GM23338 (cell line): Measurements from ENCODE around the gene ATOH8. TPM values are rescaled to one million over a fixed set of nuclear protein-coding genes. Genes with fewer than 3 reads are reported as not detected.

ENCODE experiments used
- ATAC-seq: fragments of 200-7000 bp; cut with Tn5 transposase; 3 replicates; pipeline ENCODE4 v1.9.1; 2020
- DNase-seq: peaks from one replicate; pipeline ENCODE4 v3.0.0-alpha.2; 2015; ENCODE audit warnings: low spot score
- H2AFZ ChIP-seq: fragments of 200-600 bp; sonication (generic); 2 replicates; pipeline ENCODE4 v1.8.0; 2016; ENCODE audit warnings: antibody characterized with exemption, mild to moderate bottlenecking, moderate library complexity
- H3F3A ChIP-seq: fragments of 200-600 bp; sonication (generic); replicated peaks from 2 replicates; pipeline ENCODE4 v1.8.0; 2017; ENCODE audit warnings: antibody characterized with exemption, mixed run types, low read depth
- H3K27ac ChIP-seq: fragments of 200-600 bp; sonication (generic); 2 replicates; pipeline ENCODE4 v1.6.1; 2016; ENCODE audit warnings: low read depth
- H3K27me3 ChIP-seq: fragments of 200-600 bp; sonication (generic); 2 replicates; pipeline ENCODE4 v1.8.0; 2016; ENCODE audit warnings: mild to moderate bottlenecking, mixed run types, moderate library complexity; ENCODE audit not compliant: insufficient read depth
- H3K36me3 ChIP-seq: fragments of 200-600 bp; sonication (generic); 2 replicates; pipeline ENCODE4 v1.8.0; 2016; ENCODE audit warnings: mild to moderate bottlenecking; ENCODE audit not compliant: insufficient read depth
- H3K4me1 ChIP-seq: fragments of 200-600 bp; sonication (generic); 2 replicates; pipeline ENCODE4 v1.8.0; 2016; ENCODE audit warnings: mild to moderate bottlenecking, moderate library complexity; ENCODE audit not compliant: insufficient read depth
- H3K4me2 ChIP-seq: fragments of 200-600 bp; sonication (generic); 2 replicates; pipeline ENCODE4 v1.7.1; 2017; ENCODE audit warnings: mixed run types
- H3K4me3 ChIP-seq: fragments of 200-600 bp; sonication (generic); 2 replicates; pipeline ENCODE4 v1.6.1; 2016; ENCODE audit warnings: mixed run types
- H3K79me2 ChIP-seq: fragments of 200-600 bp; sonication (generic); replicated peaks from 2 replicates; pipeline ENCODE4 v1.8.0; 2017; ENCODE audit warnings: mild to moderate bottlenecking; ENCODE audit not compliant: insufficient read depth
- H3K9me2 ChIP-seq: fragments of 200-600 bp; sonication (generic); 2 replicates; pipeline ENCODE4 v1.8.0; 2017; ENCODE audit not compliant: insufficient read depth
- H4K20me1 ChIP-seq: fragments of 200-600 bp; sonication (generic); replicated peaks from 2 replicates; pipeline ENCODE4 v1.8.0; 2017; ENCODE audit warnings: mild to moderate bottlenecking; ENCODE audit not compliant: insufficient read depth
- H3K27ac Mint-ChIP-seq: 2 replicates; pipeline ENCODE4 v1.8.0; 2020; ENCODE audit warnings: inconsistent platforms, mild to moderate bottlenecking, moderate library complexity, mixed read lengths
- H3K27me3 Mint-ChIP-seq: 3 replicates; pipeline ENCODE4 v1.8.0; 2022; ENCODE audit warnings: low read depth, mild to moderate bottlenecking, moderate library complexity, mixed read lengths, inconsistent platforms; ENCODE audit not compliant: insufficient read depth, poor library complexity
- H3K36me3 Mint-ChIP-seq: 3 replicates; pipeline ENCODE4 v1.8.0; 2021; ENCODE audit warnings: low read depth, mild to moderate bottlenecking, inconsistent platforms, moderate library complexity, mixed read lengths
- H3K4me1 Mint-ChIP-seq: 3 replicates; pipeline ENCODE4 v1.8.0; 2020; ENCODE audit warnings: mild to moderate bottlenecking, inconsistent platforms, mixed read lengths
- H3K4me3 Mint-ChIP-seq: 3 replicates; pipeline ENCODE4 v1.8.0; 2021; ENCODE audit warnings: moderate library complexity, mild to moderate bottlenecking, inconsistent platforms, mixed read lengths
- H3K9me3 Mint-ChIP-seq: 3 replicates; pipeline ENCODE4 v1.8.0; 2020; ENCODE audit warnings: moderate library complexity, mild to moderate bottlenecking, inconsistent platforms, mixed read lengths
- CREB1 ChIP-seq: fragments of 250-450 bp; sonication (Bioruptor Pico); IDR thresholded peaks from 2 replicates; pipeline ENCODE4 v1.5.0; 2020; ENCODE audit warnings: low read depth, mild to moderate bottlenecking, moderate library complexity
- EZH2 ChIP-seq: fragments of 200-600 bp; sonication (generic); IDR thresholded peaks from one replicate; pipeline ENCODE4 v1.8.0; 2017; ENCODE audit warnings: antibody characterized with exemption, mild to moderate bottlenecking, low read depth; ENCODE audit not compliant: unreplicated experiment
- EZH2phosphoT487 ChIP-seq: fragments of 200-600 bp; sonication (generic); IDR thresholded peaks from one replicate; pipeline ENCODE4 v1.8.1; 2018; ENCODE audit warnings: antibody characterized with exemption; ENCODE audit not compliant: unreplicated experiment
- JUNB ChIP-seq: IDR thresholded peaks from one replicate; pipeline ENCODE4 v1.6.1; 2016; ENCODE audit warnings: antibody characterized with exemption; ENCODE audit not compliant: unreplicated experiment
- NANOG ChIP-seq: IDR thresholded peaks from 2 replicates; pipeline ENCODE4 v1.6.1; 2016; ENCODE audit warnings: antibody characterized with exemption, borderline replicate concordance
- POLR2AphosphoS5 ChIP-seq: IDR thresholded peaks from 2 replicates; pipeline ENCODE4 v1.6.1; 2016; ENCODE audit warnings: antibody characterized with exemption, low read depth
- STAT1 ChIP-seq: IDR thresholded peaks from one replicate; pipeline ENCODE4 v1.6.1; 2016; ENCODE audit warnings: antibody characterized with exemption; ENCODE audit not compliant: unreplicated experiment
- ZNF114 ChIP-seq: fragments of 250-450 bp; sonication (Bioruptor Pico); IDR thresholded peaks from 2 replicates; pipeline ENCODE4 v1.5.0; 2020; ENCODE audit warnings: mild to moderate bottlenecking, moderate library complexity
- ZNF331 ChIP-seq: fragments of 250-450 bp; sonication (Bioruptor Pico); IDR thresholded peaks from 2 replicates; pipeline ENCODE4 v1.5.0; 2020; ENCODE audit warnings: low read depth, mild to moderate bottlenecking, moderate library complexity
- polyA plus RNA-seq: library from polyadenylated mRNA; unstranded; fragments of >200 nt; fragmentation: Nextera tagmentation; extraction: Ambion mirVana; gene quantifications from 2 replicates; pipeline ENCODE4 v1.2.1, GENCODE V29; 2016
- total RNA-seq: library from RNA; depleted of rRNA; stranded (reverse); fragments of >200 nt; shearing (Covaris generic); gene quantifications from 2 replicates; pipeline ENCODE4 v1.2.3, GENCODE V29; 2014
- TF ChIP-seq, protein P1 (sequence below), 2 experiments: fragments of 200-600 bp in 1 of 2; sonication (generic) in 1 of 2; conservative IDR thresholded peaks; 2 replicates each; pipeline versions ENCODE4 v1.5.1 to v1.6.1; 2016 to 2017; ENCODE audit warnings: antibody characterized with exemption in 2 of 2, low read depth in 2 of 2, mild to moderate bottlenecking in 2 of 2, moderate library complexity in 1 of 2
- TF ChIP-seq, protein P2 (sequence below): fragments of 250-450 bp; sonication (Bioruptor Pico); IDR thresholded peaks from 2 replicates; pipeline ENCODE4 v1.5.0; 2020; ENCODE audit warnings: mild to moderate bottlenecking, moderate library complexity
- TF ChIP-seq, protein P3 (sequence below): IDR thresholded peaks from 2 replicates; pipeline ENCODE4 v1.6.1; 2016; ENCODE audit warnings: antibody characterized with exemption

ATOH8 gene
- total and polyA plus RNA-seq, 2 experiments from 2014 or later: 0.11 to 0.97 TPM

DNA sequence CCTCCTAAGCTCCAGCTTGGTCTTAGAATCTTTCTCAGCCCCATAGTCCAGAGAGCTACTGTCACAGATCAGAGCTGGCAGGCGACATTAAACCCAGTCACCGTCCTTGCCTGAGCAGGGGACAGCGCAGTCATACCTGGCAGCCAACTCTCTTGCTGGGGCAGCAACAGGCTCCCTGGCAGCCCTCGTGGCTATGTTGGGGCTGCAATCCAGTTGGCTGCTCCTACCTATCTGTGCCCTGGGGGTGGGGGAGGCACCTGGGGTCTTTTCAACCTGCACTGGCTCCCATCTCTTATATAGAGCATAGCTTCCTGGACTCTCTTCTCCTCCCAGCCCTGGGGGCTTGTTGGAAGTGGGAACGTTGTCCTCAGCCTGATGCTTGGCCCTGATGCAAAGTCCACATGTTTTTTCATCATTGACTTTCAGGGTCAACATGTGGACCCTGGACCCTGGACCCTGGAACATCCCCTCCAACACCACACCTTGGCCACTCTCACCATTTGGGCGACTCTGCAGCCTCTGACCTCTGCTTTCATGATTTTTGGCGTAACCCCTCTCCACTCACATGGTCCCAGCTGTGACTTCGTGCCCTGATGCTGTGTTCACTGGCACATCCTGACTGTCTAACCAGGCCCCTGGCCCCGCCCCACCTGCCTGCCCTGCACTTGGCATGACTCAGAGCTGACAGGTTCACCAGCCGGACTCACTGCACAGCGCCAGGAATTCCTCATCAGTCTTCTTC, 45.6 kb downstream of the ATOH8 start:
- no peaks in the 10 kb centered on the region for H3K9me3 Mint-ChIP-seq
- Histone ChIP-seq H3K4me1 (no peaks in the 10 kb centered on the region), H3K4me2 (no peak overlapping the region), H3F3A (no peaks in the 10 kb centered on the region), H2AFZ (no peak overlapping the region), H3K4me3 (no peak overlapping the region), H3K36me3 (no peaks in the 10 kb centered on the region), H3K27ac (no peak overlapping the region), H3K9me2 (no peaks in the 10 kb centered on the region), H3K79me2 (no peaks in the 10 kb centered on the region), H3K27me3 (no peaks in the 10 kb centered on the region), H4K20me1 (no peaks in the 10 kb centered on the region)
- no peaks in the 10 kb centered on the region for H3K36me3 Mint-ChIP-seq
- H3K4me1 Mint-ChIP-seq: peaks cover 3% of the 10 kb centered on the region; the same call in 1 of the 3 replicates
- H3K4me3 Mint-ChIP-seq: no peak overlapping the region
- no peak for DNase-seq
- no peak overlapping the region for H3K27ac Mint-ChIP-seq
- H3K27me3 Mint-ChIP-seq: peaks cover 4% of the 10 kb centered on the region
- TF ChIP-seq JUNB (no peak), STAT1 (no peak), CREB1 (CRISPR knock-in tag) (no peak), POLR2AphosphoS5 (no peak), EZH2phosphoT487 (no peak), NANOG (no peak), ZNF331 (CRISPR knock-in tag) (no peak), ZNF114 (CRISPR knock-in tag) (no peak), EZH2 (no peak)
- TF ChIP-seq, protein P1, sequence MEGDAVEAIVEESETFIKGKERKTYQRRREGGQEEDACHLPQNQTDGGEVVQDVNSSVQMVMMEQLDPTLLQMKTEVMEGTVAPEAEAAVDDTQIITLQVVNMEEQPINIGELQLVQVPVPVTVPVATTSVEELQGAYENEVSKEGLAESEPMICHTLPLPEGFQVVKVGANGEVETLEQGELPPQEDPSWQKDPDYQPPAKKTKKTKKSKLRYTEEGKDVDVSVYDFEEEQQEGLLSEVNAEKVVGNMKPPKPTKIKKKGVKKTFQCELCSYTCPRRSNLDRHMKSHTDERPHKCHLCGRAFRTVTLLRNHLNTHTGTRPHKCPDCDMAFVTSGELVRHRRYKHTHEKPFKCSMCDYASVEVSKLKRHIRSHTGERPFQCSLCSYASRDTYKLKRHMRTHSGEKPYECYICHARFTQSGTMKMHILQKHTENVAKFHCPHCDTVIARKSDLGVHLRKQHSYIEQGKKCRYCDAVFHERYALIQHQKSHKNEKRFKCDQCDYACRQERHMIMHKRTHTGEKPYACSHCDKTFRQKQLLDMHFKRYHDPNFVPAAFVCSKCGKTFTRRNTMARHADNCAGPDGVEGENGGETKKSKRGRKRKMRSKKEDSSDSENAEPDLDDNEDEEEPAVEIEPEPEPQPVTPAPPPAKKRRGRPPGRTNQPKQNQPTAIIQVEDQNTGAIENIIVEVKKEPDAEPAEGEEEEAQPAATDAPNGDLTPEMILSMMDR (conservative IDR thresholded peaks at IDR 0.05; ENCODE audit: low read depth in 2 of 2): no peak
- TF ChIP-seq, protein P2, sequence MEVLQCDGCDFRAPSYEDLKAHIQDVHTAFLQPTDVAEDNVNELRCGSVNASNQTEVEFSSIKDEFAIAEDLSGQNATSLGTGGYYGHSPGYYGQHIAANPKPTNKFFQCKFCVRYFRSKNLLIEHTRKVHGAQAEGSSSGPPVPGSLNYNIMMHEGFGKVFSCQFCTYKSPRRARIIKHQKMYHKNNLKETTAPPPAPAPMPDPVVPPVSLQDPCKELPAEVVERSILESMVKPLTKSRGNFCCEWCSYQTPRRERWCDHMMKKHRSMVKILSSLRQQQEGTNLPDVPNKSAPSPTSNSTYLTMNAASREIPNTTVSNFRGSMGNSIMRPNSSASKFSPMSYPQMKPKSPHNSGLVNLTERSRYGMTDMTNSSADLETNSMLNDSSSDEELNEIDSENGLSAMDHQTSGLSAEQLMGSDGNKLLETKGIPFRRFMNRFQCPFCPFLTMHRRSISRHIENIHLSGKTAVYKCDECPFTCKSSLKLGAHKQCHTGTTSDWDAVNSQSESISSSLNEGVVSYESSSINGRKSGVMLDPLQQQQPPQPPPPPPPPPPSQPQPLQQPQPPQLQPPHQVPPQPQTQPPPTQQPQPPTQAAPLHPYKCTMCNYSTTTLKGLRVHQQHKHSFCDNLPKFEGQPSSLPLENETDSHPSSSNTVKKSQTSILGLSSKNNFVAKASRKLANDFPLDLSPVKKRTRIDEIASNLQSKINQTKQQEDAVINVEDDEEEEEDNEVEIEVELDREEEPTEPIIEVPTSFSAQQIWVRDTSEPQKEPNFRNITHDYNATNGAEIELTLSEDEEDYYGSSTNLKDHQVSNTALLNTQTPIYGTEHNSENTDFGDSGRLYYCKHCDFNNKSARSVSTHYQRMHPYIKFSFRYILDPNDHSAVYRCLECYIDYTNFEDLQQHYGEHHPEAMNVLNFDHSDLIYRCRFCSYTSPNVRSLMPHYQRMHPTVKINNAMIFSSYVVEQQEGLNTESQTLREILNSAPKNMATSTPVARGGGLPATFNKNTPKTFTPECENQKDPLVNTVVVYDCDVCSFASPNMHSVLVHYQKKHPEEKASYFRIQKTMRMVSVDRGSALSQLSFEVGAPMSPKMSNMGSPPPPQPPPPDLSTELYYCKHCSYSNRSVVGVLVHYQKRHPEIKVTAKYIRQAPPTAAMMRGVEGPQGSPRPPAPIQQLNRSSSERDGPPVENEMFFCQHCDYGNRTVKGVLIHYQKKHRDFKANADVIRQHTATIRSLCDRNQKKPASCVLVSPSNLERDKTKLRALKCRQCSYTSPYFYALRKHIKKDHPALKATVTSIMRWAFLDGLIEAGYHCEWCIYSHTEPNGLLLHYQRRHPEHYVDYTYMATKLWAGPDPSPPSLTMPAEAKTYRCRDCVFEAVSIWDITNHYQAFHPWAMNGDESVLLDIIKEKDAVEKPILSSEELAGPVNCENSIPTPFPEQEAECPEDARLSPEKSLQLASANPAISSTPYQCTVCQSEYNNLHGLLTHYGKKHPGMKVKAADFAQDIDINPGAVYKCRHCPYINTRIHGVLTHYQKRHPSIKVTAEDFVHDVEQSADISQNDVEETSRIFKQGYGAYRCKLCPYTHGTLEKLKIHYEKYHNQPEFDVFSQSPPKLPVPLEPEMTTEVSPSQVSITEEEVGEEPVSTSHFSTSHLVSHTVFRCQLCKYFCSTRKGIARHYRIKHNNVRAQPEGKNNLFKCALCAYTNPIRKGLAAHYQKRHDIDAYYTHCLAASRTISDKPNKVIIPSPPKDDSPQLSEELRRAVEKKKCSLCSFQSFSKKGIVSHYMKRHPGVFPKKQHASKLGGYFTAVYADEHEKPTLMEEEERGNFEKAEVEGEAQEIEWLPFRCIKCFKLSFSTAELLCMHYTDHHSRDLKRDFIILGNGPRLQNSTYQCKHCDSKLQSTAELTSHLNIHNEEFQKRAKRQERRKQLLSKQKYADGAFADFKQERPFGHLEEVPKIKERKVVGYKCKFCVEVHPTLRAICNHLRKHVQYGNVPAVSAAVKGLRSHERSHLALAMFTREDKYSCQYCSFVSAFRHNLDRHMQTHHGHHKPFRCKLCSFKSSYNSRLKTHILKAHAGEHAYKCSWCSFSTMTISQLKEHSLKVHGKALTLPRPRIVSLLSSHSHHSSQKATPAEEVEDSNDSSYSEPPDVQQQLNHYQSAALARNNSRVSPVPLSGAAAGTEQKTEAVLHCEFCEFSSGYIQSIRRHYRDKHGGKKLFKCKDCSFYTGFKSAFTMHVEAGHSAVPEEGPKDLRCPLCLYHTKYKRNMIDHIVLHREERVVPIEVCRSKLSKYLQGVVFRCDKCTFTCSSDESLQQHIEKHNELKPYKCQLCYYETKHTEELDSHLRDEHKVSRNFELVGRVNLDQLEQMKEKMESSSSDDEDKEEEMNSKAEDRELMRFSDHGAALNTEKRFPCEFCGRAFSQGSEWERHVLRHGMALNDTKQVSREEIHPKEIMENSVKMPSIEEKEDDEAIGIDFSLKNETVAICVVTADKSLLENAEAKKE (CRISPR knock-in tag): no peak
- TF ChIP-seq, protein P3, sequence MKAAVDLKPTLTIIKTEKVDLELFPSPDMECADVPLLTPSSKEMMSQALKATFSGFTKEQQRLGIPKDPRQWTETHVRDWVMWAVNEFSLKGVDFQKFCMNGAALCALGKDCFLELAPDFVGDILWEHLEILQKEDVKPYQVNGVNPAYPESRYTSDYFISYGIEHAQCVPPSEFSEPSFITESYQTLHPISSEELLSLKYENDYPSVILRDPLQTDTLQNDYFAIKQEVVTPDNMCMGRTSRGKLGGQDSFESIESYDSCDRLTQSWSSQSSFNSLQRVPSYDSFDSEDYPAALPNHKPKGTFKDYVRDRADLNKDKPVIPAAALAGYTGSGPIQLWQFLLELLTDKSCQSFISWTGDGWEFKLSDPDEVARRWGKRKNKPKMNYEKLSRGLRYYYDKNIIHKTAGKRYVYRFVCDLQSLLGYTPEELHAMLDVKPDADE: no peak
- no peak for ATAC-seq
